A549 treated with ZK216348 at 1 μM for 4 hours (cell line): ENCODE results near the gene STMND1. TPM values are rescaled to one million over a fixed set of nuclear protein-coding genes. Genes with fewer than 3 reads are reported as not detected.

Source experiments
- total RNA-seq: library from RNA; stranded (reverse); fragments of 200-300 nt; extraction: Qiagen RNA extraction; gene quantifications from 5 replicates; pipeline ENCODE4 v1.2.3, GENCODE V29; 2022; ENCODE audit warnings: low read depth

Gene STMND1
- not detected in 5 replicates for total RNA-seq

GRCh38 chr6:17101422-17102257 is at the start of gene STMND1:
Gene STMND1 (plus strand): TSS chr6:17102050. CDS start chr6:17102258, 208 bp downstream.

Other genes with a start within 250 kb of the STMND1 start
- 6.2 to 10.3 TPM (median 8.6 TPM) in 5 replicates for gene RBM24, start 179.3 kb downstream of the STMND1 start, total RNA-seq